PFSK-1 (cell line): ENCODE measurements around the gene RASSF1.

Experiments used
- POLR2AphosphoS5 ChIP-seq: IDR thresholded peaks from 2 replicates; pipeline ENCODE4 v1.6.1; 2012; ENCODE audit warnings: low read depth, mild to moderate bottlenecking, control low read depth, low read length, moderate library complexity
- SIN3A ChIP-seq: IDR thresholded peaks from 2 replicates; pipeline ENCODE4 v1.6.1; 2012; ENCODE audit warnings: mild to moderate bottlenecking, low read length, moderate library complexity, borderline replicate concordance; ENCODE audit not compliant: insufficient read depth
- TAF1 ChIP-seq: IDR thresholded peaks from 2 replicates; pipeline ENCODE4 v1.6.1; 2012; ENCODE audit warnings: low read length, control low read depth, borderline replicate concordance; ENCODE audit not compliant: insufficient read depth

- TF ChIP-seq POLR2AphosphoS5 (no peak), TAF1 (no peak), SIN3A (no peak)
Observed at GRCh38 chr3:50314816-50315215, 25.8 kb downstream of the RASSF1 start.
